Astrocyte of the cerebellum (primary cell): Measurements from ENCODE around the gene PRKCE.
A peak's percentile ranks its signal among the peaks of the same experiment; 100 is the strongest.

Experiments used
- DNase-seq: peaks from one replicate; pipeline ENCODE4 v3.0.0-alpha.2; 2011; ENCODE audit warnings: low read depth
- H3K4me3 ChIP-seq: 2 replicates; pipeline ENCODE4 v1.5.1; 2011; ENCODE audit warnings: mild to moderate bottlenecking, low read depth, low read length, moderate library complexity
- in situ Hi-C: cut with HindIII; loops from 2 replicates; pipeline ENCODE4 v1.10.0; 2017; ENCODE audit warnings: low sequenced_read_pairs
- TF ChIP-seq, protein P1 (sequence below): IDR thresholded peaks from 2 replicates; pipeline ENCODE4 v1.5.1; 2012; ENCODE audit warnings: low read length, low read depth, moderate library complexity, mild to moderate bottlenecking; ENCODE audit errors: missing control alignments

The PRKCE gene

DNA sequence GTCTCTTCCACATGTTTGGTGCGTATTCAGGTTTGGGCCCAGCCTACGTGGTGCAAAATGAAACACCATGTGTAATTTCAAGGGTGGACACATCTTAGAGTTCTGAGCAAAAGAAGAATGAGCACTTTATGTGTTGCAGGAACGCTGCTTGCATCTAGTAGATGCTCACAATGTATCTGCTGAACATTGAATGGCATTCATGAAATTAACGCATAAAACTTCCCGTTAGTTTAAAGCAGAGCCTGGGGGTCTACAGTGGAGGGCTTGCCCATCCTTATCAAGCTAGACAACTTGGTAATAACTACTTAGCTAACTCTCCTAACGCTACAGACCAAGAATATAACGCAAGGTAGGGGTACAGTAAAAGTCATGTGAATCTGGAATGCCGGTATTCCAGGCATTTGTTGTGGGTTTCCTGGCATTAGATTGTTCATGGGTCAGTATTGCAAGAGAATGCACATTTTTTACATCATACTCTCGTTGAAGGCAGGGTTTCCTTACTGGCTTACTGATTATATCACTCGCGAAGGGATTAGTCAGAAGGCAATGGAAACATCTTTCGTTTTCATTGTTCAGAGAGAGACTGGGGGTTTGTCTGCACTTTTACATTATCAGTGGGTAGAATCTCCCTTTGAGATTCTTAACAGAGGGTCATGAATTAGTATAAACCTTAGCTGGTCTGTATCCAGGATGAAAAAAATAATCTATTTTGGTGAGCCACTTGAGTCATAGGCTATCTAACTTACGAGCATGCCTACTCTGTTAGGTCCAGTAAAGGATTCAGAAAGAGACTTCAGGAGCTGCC, 416.2 kb downstream of the PRKCE start:
- peak; percentile 80 for DNase-seq

DNA sequence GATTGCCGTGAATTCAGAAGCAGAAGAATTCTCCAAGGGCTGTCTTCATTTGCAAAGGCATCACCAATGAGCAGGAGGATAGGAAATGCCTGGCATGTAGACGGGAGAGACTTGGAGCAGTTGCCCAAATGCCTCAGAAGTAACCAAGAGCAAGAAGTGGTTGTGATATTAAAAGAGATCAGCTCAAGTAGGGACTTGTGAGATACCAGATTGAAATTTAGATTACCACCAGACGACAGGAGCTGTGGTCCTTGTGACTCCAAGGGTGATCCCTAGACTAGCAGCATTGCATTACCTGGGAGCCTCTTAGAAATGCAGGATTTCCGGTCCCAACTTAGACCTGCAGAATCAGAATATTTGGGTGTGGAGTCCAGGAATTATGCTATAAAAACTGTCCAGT, 417.2 kb downstream of the PRKCE start:
- H3K4me3 ChIP-seq = no peak overlapping the region
- in situ Hi-C loops = no loop called here
- DNase-seq = no peak
- TF ChIP-seq, protein P1, sequence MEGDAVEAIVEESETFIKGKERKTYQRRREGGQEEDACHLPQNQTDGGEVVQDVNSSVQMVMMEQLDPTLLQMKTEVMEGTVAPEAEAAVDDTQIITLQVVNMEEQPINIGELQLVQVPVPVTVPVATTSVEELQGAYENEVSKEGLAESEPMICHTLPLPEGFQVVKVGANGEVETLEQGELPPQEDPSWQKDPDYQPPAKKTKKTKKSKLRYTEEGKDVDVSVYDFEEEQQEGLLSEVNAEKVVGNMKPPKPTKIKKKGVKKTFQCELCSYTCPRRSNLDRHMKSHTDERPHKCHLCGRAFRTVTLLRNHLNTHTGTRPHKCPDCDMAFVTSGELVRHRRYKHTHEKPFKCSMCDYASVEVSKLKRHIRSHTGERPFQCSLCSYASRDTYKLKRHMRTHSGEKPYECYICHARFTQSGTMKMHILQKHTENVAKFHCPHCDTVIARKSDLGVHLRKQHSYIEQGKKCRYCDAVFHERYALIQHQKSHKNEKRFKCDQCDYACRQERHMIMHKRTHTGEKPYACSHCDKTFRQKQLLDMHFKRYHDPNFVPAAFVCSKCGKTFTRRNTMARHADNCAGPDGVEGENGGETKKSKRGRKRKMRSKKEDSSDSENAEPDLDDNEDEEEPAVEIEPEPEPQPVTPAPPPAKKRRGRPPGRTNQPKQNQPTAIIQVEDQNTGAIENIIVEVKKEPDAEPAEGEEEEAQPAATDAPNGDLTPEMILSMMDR = no peak

More for the DNA sequence above, 416.2 kb downstream of the PRKCE start:
- TF ChIP-seq, protein P1 = no peak
- in situ Hi-C loops = no loop called here
- H3K4me3 ChIP-seq = peak overlapping the region; percentile 5

- no peak overlapping the region for H3K4me3 ChIP-seq
- in situ Hi-C loops = no loop called here
- TF ChIP-seq, protein P1 = no peak
- no peak for DNase-seq
Observed at GRCh38 chr2:46071074-46071473, 419.6 kb downstream of the PRKCE start.

- in situ Hi-C loops = no loop called here
- peak; percentile 40 for DNase-seq
- H3K4me3 ChIP-seq = no peak overlapping the region
- TF ChIP-seq, protein P1 = no peak
Observed at GRCh38 chr2:46072101-46072820, 420.8 kb downstream of the PRKCE start.

GRCh38 chr2:46073540-46074046, 422.1 kb downstream of the PRKCE start:
- in situ Hi-C loops = no loop called here
- no peak overlapping the region for H3K4me3 ChIP-seq
- TF ChIP-seq, protein P1 = no peak
- peak; percentile 94 for DNase-seq

DNA sequence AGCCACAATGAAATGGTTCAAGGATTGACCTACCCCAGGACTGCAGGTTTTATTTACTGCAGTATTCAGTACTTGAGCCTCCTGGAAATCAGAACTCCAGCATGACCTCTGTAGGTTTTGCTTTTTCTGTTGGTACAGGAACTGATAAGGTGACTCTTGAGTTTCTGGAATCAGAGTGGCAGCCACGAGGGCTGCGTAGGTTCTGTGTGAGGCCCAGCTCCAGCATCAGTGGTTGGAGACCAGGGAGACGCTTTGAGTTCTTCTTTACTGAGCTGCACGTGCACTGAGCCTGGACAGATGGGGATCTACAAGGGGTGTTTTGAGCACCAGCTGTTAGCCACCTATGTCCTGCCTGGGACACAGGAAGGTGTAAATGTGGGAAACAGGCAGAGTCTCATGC, 423.0 kb downstream of the PRKCE start:
- H3K4me3 ChIP-seq = no peak overlapping the region
- TF ChIP-seq, protein P1 = no peak
- in situ Hi-C loops = no loop called here

More for the DNA sequence above, 423.0 kb downstream of the PRKCE start:
- DNase-seq = no peak
